ENCODE data around the gene PAPPA2. TPM values are rescaled to one million over a fixed set of nuclear protein-coding genes. Genes with fewer than 3 reads are reported as not detected.
"Not testable (repeated sequence)": the region's sequence is repeated elsewhere in the genome, so short reads cannot be mapped to it uniquely, and the experiment has no call there.

The PAPPA2 gene
- total RNA-seq, 2 experiments from 2014 or later = 0.03 to 0.05 TPM

DNA sequence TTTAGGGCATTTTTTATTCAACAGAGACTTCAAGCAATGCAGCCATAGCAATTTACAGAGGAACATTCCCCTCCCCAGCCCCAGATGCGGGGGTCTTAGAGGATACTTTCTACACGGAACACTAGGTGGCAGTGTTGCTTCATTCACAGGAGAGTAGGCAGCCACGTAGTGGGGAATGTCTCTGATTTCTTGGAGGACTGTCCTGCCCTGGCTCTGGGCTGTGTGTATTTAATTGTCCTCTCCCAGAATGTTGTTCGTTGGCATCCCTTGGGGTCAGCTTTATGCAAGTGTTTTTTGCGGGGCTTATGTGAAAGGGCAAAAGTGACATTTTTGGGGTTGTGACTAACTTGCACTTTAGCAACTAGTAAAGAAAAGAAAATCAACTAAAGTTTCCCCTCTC is 96.9 kb downstream of the PAPPA2 start:
- DNase-seq = peak; percentile 36
- H3K27me3 Mint-ChIP-seq (ENCODE audit: low read depth) = no peaks in the 10 kb centered on the region
- ATAC-seq = peak; percentile 67
- H3K27ac Mint-ChIP-seq = no peak overlapping the region
- CTCF ChIA-PET = interaction anchor here (0.7 to 4.0 kb wide), 8 partner anchors 19 to 1386 kb away, joined by 3 to 19 read pairs (median 3); no protein-coding TSS in a partner anchor
- no peaks in the 10 kb centered on the region for H3K36me3 Mint-ChIP-seq (ENCODE audit: low read depth)
- no peaks in the 10 kb centered on the region for H3K4me1 Mint-ChIP-seq (ENCODE audit: low read depth)
- no peak overlapping the region for H3K4me3 Mint-ChIP-seq
- POLR2A ChIA-PET = no interaction called here
- no peaks in the 10 kb centered on the region for H3K9me3 Mint-ChIP-seq (ENCODE audit: insufficient read depth)

DNA sequence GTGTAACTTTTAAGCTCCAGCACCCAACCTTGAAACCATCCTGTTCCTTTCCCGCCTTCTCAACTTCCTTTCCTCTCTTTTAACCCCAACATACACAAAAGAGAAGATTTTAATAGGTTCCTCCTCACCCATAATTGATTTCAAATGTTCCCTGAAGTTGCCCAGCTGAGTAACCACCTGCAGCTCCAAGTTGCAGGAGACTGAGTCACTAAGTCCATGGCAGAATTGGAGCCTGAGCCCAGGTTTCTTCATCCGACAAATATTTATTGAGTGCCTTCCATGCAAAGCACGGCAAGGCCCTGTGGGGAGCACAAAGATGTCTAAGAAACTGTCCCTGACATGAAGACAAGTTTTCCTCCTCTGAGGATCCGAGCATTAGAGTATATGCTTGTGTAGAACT is 97.7 kb downstream of the PAPPA2 start:
- ChIA-PET POLR2A (no interaction called here), CTCF (interaction anchor here (0.7 to 4.0 kb wide), 6 partner anchors 12 to 1385 kb away, joined by 3 to 19 read pairs (median 3); no protein-coding TSS in a partner anchor)
- no peaks in the 10 kb centered on the region for H3K36me3 Mint-ChIP-seq (ENCODE audit: low read depth)
- no peak overlapping the region for H3K4me3 Mint-ChIP-seq
- no peak for ATAC-seq
- no peaks in the 10 kb centered on the region for H3K9me3 Mint-ChIP-seq (ENCODE audit: insufficient read depth)
- H3K4me1 Mint-ChIP-seq (ENCODE audit: low read depth) = no peaks in the 10 kb centered on the region
- no peak overlapping the region for H3K27ac Mint-ChIP-seq
- H3K27me3 Mint-ChIP-seq (ENCODE audit: low read depth) = no peaks in the 10 kb centered on the region
- no peak for DNase-seq

DNA sequence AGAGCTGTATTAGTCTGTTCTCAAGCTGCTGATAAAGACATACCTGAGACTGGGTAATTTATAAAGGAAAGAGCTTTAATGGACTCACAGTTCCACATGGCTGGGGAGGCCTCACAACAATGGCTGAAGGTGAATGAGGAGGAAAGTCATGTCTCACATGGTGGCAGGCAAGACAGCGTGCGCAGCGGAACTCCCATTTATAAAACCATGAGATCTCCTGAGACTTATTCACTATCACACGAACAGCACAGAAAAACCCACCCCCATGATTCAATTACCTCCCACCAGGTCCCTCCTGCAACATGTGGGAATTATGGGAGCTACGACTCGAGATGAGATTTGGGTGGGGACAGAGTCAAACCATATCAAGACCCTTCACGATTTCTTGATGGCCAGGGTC is 98.8 kb downstream of the PAPPA2 start:
- POLR2A ChIA-PET; H3K4me3 Mint-ChIP-seq; H3K36me3 Mint-ChIP-seq (ENCODE audit: low read depth): not testable (repeated sequence)

DNA sequence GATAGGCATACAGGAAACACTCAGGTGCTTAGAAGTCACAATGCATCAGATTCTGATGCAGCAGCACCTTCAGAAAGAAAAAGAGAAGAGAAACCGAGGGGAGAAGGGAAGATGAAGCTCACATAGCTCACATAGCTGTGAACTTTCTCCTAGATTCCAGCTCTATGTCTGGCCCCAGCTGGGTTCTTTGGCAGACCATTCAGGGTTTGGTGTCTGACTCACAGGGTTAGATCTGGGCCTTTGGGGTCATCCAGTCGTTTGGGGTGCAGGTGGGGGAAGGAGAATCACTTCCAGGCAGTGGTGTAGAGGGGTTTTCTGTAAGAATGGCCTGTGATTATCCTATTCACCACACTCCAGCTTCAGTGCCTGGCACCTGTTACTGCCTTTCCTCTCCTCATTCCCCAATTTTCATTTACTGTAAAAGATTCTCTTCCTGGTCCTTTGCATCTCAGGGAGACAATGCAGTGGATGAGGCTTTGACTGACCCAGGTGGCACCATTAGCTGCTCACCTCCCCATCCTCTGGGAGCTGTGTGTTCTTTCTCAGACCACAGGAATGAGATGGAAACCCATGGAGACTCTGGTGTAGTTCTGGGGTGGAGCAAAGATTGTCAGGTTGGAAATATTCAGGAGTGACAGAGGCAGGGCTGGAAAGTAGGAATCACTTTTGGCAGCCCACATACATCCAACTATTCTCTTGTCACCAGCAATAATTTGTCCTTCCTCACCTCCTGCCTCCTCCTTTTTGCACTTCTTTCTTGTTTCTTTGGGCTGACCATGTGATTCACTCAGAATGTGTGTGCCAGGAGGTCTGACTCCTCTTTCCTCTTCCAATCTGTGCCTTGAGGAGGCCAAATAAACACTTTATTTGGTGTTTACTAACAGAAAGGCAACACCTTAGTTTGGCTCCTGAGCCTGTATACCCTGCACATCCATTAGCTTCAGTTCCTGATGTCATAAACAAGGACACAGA is 103.3 kb downstream of the PAPPA2 start:
- H3K4me3 Mint-ChIP-seq = no peak overlapping the region
- ATAC-seq = no peak
- POLR2A ChIA-PET = no interaction called here
- DNase-seq = no peak
- H3K27me3 Mint-ChIP-seq (ENCODE audit: low read depth) = no peaks in the 10 kb centered on the region
- no peak overlapping the region for H3K27ac Mint-ChIP-seq
- H3K4me1 Mint-ChIP-seq (ENCODE audit: low read depth) = no peaks in the 10 kb centered on the region
- H3K9me3 Mint-ChIP-seq (ENCODE audit: insufficient read depth) = no peaks in the 10 kb centered on the region
- CTCF ChIA-PET = no interaction called here
- H3K36me3 Mint-ChIP-seq (ENCODE audit: low read depth) = no peaks in the 10 kb centered on the region

More for the DNA sequence above, 98.8 kb downstream of the PAPPA2 start:
- DNase-seq; H3K27ac Mint-ChIP-seq; H3K27me3 Mint-ChIP-seq (ENCODE audit: low read depth); H3K9me3 Mint-ChIP-seq (ENCODE audit: insufficient read depth); H3K4me1 Mint-ChIP-seq (ENCODE audit: low read depth); ATAC-seq: not testable (repeated sequence)
- CTCF ChIA-PET = interaction anchor here (4.0 kb wide), 1 partner anchor 130 kb away, joined by 19 read pairs; no protein-coding TSS in a partner anchor

DNA sequence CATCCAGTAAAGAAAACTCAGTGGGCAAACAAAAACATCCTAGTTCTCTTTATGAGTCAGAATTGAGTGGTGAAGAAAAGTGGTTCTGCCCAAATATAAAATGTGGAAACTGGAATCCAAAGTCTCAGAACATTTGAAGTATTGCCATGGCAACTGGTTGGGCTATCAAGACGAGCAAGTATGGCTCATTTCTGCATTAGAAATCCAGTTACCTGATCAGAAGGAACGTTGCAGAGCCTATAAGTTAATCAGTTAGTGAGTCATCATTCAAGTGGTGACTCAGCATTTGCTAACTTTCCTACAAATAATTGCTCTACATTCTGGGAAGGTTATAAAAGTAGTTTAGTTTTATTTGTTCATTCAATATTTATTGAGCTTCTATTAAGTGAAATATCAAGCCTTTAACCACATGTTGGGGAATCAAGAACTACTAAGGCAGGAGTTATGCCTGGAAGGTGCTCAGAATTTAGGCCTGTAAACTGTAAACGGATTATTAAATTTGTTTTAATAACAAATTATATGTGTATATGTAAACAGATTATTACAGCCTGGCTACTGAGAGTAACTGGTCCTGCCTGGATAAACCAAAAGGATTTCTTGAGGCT is 104.3 kb downstream of the PAPPA2 start:
- Mint-ChIP-seq H3K27me3 (ENCODE audit: low read depth) (no peaks in the 10 kb centered on the region), H3K9me3 (ENCODE audit: insufficient read depth) (no peaks in the 10 kb centered on the region), H3K4me3 (no peak overlapping the region), H3K36me3 (ENCODE audit: low read depth) (no peaks in the 10 kb centered on the region), H3K4me1 (ENCODE audit: low read depth) (no peaks in the 10 kb centered on the region), H3K27ac (no peak overlapping the region)
- no peak for ATAC-seq
- ChIA-PET CTCF (no interaction called here), POLR2A (no interaction called here)
- DNase-seq = no peak

DNA sequence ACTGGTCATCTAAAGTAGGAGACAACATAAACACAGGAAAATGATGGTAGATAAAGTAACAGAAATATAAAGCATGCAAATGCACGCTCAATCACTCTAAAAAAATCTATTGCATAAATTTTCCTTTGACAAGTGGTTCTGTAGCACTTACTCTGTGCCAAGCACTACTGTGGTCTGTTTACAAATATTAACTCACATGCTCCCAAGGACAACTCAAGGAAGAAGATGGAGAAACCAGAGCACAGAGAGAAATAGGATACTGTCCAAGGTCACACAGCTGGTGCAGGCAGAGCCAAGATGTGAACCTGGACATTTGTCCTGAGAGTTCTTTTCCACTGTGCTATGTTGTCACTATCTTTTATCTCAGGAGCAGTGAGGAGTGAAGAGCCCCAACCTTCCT is 105.2 kb downstream of the PAPPA2 start:
- H3K9me3 Mint-ChIP-seq (ENCODE audit: insufficient read depth) = no peaks in the 10 kb centered on the region
- no peaks in the 10 kb centered on the region for H3K36me3 Mint-ChIP-seq (ENCODE audit: low read depth)
- no peaks in the 10 kb centered on the region for H3K27me3 Mint-ChIP-seq (ENCODE audit: low read depth)
- H3K4me3 Mint-ChIP-seq = no peak overlapping the region
- ChIA-PET CTCF (no interaction called here), POLR2A (no interaction called here)
- no peak for ATAC-seq
- H3K4me1 Mint-ChIP-seq (ENCODE audit: low read depth) = no peaks in the 10 kb centered on the region
- no peak overlapping the region for H3K27ac Mint-ChIP-seq
- no peak for DNase-seq

DNA sequence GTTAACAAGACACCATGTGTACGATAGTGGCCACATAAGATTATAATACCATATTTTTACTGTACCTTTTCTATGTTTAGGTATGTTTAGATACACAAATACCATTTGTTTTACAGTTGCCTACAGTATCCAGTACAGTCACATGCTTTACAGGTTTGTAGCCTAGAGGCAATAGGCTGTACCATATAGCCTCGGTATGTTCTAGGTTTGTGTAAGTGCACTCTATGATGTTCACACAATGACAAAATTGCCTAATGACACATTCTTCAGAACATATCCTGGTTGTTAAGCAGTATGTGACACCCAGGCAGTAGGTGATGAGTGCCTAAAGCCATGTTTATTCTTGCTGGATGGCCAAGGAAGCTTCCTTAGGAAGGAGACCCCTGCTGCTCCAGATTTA is 111.8 kb downstream of the PAPPA2 start:
- POLR2A ChIA-PET = no interaction called here
- H3K4me3 Mint-ChIP-seq = no peak overlapping the region
- no peaks in the 10 kb centered on the region for H3K9me3 Mint-ChIP-seq (ENCODE audit: insufficient read depth)
- DNase-seq = no peak
- CTCF ChIA-PET = no interaction called here
- H3K36me3 Mint-ChIP-seq (ENCODE audit: low read depth) = no peaks in the 10 kb centered on the region
- H3K27me3 Mint-ChIP-seq (ENCODE audit: low read depth) = no peaks in the 10 kb centered on the region
- no peak overlapping the region for H3K27ac Mint-ChIP-seq
- no peak for ATAC-seq
- H3K4me1 Mint-ChIP-seq (ENCODE audit: low read depth) = no peaks in the 10 kb centered on the region

DNA sequence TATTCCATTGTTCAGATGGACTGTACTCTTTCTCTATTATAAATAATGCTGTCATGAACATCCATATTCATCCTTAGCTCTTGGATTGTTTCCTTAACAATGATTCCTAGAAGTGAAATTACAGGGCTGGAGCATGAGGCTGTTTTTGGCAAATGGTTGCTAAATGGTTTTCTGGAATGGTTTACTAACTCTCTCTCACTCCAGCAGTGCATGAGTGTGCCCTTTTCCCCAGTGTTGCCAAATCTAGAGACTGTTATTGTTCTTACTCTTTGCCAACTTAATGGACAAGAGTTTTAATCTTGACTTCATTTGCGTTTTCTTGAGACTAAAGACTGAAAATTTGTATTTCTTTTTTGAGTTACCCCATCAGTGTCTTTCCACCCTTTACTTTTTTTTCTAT is 113.0 kb downstream of the PAPPA2 start:
- POLR2A ChIA-PET = no interaction called here
- H3K9me3 Mint-ChIP-seq (ENCODE audit: insufficient read depth) = no peaks in the 10 kb centered on the region
- DNase-seq (no peak), ATAC-seq (no peak)
- no peak overlapping the region for H3K4me3 Mint-ChIP-seq
- H3K27ac Mint-ChIP-seq = no peak overlapping the region
- CTCF ChIA-PET = no interaction called here
- no peaks in the 10 kb centered on the region for H3K36me3 Mint-ChIP-seq (ENCODE audit: low read depth)
- no peaks in the 10 kb centered on the region for H3K27me3 Mint-ChIP-seq (ENCODE audit: low read depth)
- no peaks in the 10 kb centered on the region for H3K4me1 Mint-ChIP-seq (ENCODE audit: low read depth)

DNA sequence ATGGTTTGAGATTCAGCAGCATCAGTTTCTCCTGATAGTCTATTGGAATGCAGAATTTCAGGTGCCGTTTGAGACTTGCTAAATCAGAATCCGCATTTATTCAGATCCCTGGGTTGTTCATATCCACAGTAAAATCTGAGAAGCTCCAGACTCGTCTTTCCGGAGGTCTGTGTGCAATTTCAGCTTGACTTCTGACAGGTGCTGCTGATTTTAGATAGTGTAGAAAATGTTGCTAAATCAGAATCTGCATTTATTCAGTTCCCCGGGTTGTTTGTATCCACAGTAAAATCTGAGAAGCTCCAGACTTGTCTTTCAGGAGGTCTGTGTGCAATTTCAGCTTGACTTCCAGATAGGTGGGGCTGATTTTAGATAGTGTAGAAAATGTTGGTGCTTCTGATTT is 113.7 kb downstream of the PAPPA2 start:
- DNase-seq (no peak), ATAC-seq (no peak)
- Mint-ChIP-seq H3K9me3 (ENCODE audit: insufficient read depth) (no peaks in the 10 kb centered on the region), H3K27ac (no peak overlapping the region), H3K36me3 (ENCODE audit: low read depth) (no peaks in the 10 kb centered on the region), H3K4me3 (no peak overlapping the region), H3K4me1 (ENCODE audit: low read depth) (no peaks in the 10 kb centered on the region), H3K27me3 (ENCODE audit: low read depth) (no peaks in the 10 kb centered on the region)
- ChIA-PET CTCF (no interaction called here), POLR2A (no interaction called here)

DNA sequence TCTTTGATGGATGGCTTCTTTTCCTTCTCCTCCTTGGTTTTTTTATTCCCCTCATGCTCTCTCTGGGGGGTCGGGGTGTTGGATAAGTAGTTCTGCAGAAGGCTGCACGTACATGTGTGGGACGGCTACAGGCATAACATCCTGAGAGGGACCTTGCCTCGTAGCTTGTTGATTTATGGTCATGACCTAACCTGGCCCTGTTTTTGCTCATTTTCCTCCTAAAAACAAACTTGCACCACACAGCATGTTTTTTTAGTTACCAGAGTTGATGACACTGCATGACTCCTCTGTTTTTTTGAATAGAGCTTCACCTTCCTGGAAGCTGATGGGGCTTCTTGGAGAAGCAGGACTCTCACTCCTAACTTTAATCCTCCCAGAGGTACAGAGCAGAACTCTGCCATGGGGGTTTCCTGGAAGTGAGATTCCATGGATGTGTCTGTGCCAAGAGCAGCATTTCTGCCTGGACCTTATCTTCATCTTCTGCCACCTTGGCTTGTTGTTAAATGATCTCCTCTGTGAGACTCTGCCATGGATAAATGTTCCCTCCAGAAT is 114.7 kb downstream of the PAPPA2 start:
- ChIA-PET CTCF (no interaction called here), POLR2A (no interaction called here)
- Mint-ChIP-seq H3K36me3 (ENCODE audit: low read depth) (no peaks in the 10 kb centered on the region), H3K9me3 (ENCODE audit: insufficient read depth) (no peaks in the 10 kb centered on the region), H3K4me1 (ENCODE audit: low read depth) (no peaks in the 10 kb centered on the region), H3K4me3 (no peak overlapping the region), H3K27ac (no peak overlapping the region), H3K27me3 (ENCODE audit: low read depth) (no peaks in the 10 kb centered on the region)
- ATAC-seq (no peak), DNase-seq (no peak)

DNA sequence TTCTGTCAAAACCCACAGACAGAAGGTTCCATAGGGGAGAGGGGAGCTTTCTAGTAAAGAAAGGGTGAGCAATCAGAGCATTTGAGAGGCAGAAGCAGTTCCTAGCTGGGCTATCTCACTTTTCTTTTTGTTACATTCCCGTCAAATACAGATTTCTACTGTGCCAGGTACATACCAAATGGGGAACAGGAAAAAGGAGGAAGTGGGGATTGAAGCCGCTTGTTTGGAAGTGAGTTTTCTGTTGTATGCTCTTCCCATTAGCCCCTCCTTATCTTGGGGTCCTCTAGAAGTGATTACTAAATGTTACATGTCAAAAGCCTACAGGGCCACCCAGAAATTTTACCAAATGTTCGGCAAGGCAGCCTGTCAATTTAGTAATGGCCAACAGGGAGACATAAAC is 116.1 kb downstream of the PAPPA2 start:
- ATAC-seq = no peak
- H3K4me1 Mint-ChIP-seq (ENCODE audit: low read depth) = no peaks in the 10 kb centered on the region
- no peak overlapping the region for H3K27ac Mint-ChIP-seq
- peaks cover 3% of the 10 kb centered on the region for H3K9me3 Mint-ChIP-seq (ENCODE audit: insufficient read depth)
- ChIA-PET POLR2A (no interaction called here), CTCF (no interaction called here)
- H3K36me3 Mint-ChIP-seq (ENCODE audit: low read depth) = no peaks in the 10 kb centered on the region
- H3K4me3 Mint-ChIP-seq = no peak overlapping the region
- DNase-seq = no peak
- H3K27me3 Mint-ChIP-seq (ENCODE audit: low read depth) = no peaks in the 10 kb centered on the region

DNA sequence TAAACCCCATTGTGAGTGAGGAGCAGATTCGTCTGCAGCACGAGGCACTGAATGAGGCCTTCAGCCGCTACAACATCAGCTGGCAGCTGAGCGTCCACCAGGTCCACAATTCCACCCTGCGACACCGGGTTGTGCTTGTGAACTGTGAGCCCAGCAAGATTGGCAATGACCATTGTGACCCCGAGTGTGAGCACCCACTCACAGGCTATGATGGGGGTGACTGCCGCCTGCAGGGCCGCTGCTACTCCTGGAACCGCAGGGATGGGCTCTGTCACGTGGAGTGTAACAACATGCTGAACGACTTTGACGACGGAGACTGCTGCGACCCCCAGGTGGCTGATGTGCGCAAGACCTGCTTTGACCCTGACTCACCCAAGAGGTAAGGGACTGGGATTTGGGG is 132.2 kb downstream of the PAPPA2 start:
- H3K9me3 Mint-ChIP-seq (ENCODE audit: insufficient read depth) = no peaks in the 10 kb centered on the region
- ChIA-PET CTCF (no interaction called here), POLR2A (no interaction called here)
- H3K27me3 Mint-ChIP-seq (ENCODE audit: low read depth) = no peaks in the 10 kb centered on the region
- no peaks in the 10 kb centered on the region for H3K4me1 Mint-ChIP-seq (ENCODE audit: low read depth)
- DNase-seq (no peak), ATAC-seq (no peak)
- H3K4me3 Mint-ChIP-seq = no peak overlapping the region
- H3K36me3 Mint-ChIP-seq (ENCODE audit: low read depth) = no peaks in the 10 kb centered on the region
- H3K27ac Mint-ChIP-seq = no peak overlapping the region
